Aorta (tissue), 5 donors: ENCODE measurements around the gene NRIP1. TPM values are rescaled to one million over a fixed set of nuclear protein-coding genes. Genes with fewer than 3 reads are reported as not detected.

ENCODE experiments used
- ATAC-seq: fragments of 200-7000 bp; cut with Tn5 transposase; one replicate; pipeline ENCODE4 v1.9.1; 2022; ENCODE audit warnings: moderate library complexity; ENCODE audit not compliant: low FRiP score
- DNase-seq, 2 donors: peaks; one replicate each; pipeline ENCODE4 v3.0.0-alpha.2; 2020
- H3K27ac ChIP-seq, 2 donors: one replicate each; pipeline ENCODE4 v1.5.1; 2013; ENCODE audit warnings: low read length in 2 of 2, mild to moderate bottlenecking in 2 of 2, moderate library complexity in 2 of 2, control low read depth in 1 of 2, inconsistent platforms in 1 of 2, low read depth in 1 of 2
- H3K27me3 ChIP-seq, 2 donors: one replicate each; pipeline ENCODE4 v1.6.1; 2013; ENCODE audit warnings: control low read depth in 1 of 2, low read length in 1 of 2, mild to moderate bottlenecking in 1 of 2, moderate library complexity in 1 of 2; ENCODE audit not compliant: insufficient read depth in 2 of 2, control insufficient read depth in 1 of 2
- H3K36me3 ChIP-seq, 2 donors: one replicate each; pipeline ENCODE4 v1.6.1; 2013; ENCODE audit warnings: control low read depth in 1 of 2, low read length in 1 of 2, mild to moderate bottlenecking in 1 of 2; ENCODE audit not compliant: insufficient read depth in 2 of 2, control insufficient read depth in 1 of 2
- H3K4me1 ChIP-seq, 2 donors: one replicate each; pipeline ENCODE4 v1.6.1; 2013; ENCODE audit warnings: low read length in 2 of 2, control low read depth in 1 of 2, mild to moderate bottlenecking in 1 of 2, moderate library complexity in 1 of 2; ENCODE audit not compliant: insufficient read depth in 2 of 2, control insufficient read depth in 1 of 2
- H3K4me3 ChIP-seq, 2 donors: one replicate each; pipeline ENCODE4 v1.5.1; 2013; ENCODE audit warnings: low read length in 2 of 2, control low read depth in 1 of 2, mild to moderate bottlenecking in 1 of 2
- H3K9me3 ChIP-seq: one replicate; pipeline ENCODE4 v1.6.1; 2013; ENCODE audit warnings: mild to moderate bottlenecking, low read length; ENCODE audit not compliant: control insufficient read depth
- WGBS, 2 donors: extraction: QIAGEN DNeasy Blood & Tissue Kit; methylation state at CpG; one replicate each; pipeline ENCODE4 v1.1.7; 2013; 5-methylcytosine and 5-hydroxymethylcytosine counted together
- intact Hi-C, 2 donors: fragments of 100-400 bp; cut with DNase I; formaldehyde crosslinking; loops; one replicate each; pipeline versions ENCODE4 v1.14.2 to v1.15.0; 2022
- polyA plus RNA-seq, 2 donors: library from polyadenylated mRNA; stranded (reverse); fragments of 200-250 nt; gene quantifications; one replicate each; pipeline ENCODE4 v1.2.3, GENCODE V29; 2013
- total RNA-seq, 2 donors: library from RNA; stranded (reverse); fragmentation: NEBNext Ultra II Directional; extraction: Animal tissue kit (Norgen Biotek cat#: 25700); gene quantifications; one replicate each; pipeline ENCODE4 v1.2.1, GENCODE V29; 2021
- donor health status: healthy with polysubstance abuse.
- donor health status: Bipolar disorder and iron deficiency.
- donor health status: DM: no; HTN: no; CAD: no.
- donor health status: DM: no; HTN: no; CAD: no.
- donor health status: DM: yes; HTN: yes; CAD: no.

Gene NRIP1
- total and polyA plus RNA-seq, 4 donors: 3.8 to 37.1 (median 16.6) TPM

GRCh38 chr21:15010645-15011044, 54.2 kb downstream of the NRIP1 start:
- peaks cover 3 to 5% of the 10 kb centered on the region in 2 donors for H3K4me1 ChIP-seq
- no peak for ATAC-seq

GRCh38 chr21:15009837-15010363, 54.9 kb downstream of the NRIP1 start:
- intact Hi-C loops: loop anchor here in 1 of 2 donors (10.0 kb wide), 1 partner anchor 1095 kb away; no protein-coding TSS in a partner anchor
- Histone ChIP-seq H3K4me1 (peaks cover 3 to 5% of the 10 kb centered on the region in 2 donors), H3K27ac (no peak overlapping the region), H3K27me3 (no peaks in the 10 kb centered on the region), H3K4me3 (no peak overlapping the region), H3K36me3 (peaks cover 0 to 2% of the 10 kb centered on the region in 2 donors), H3K9me3 (no peaks in the 10 kb centered on the region)
- ATAC-seq (no peak), DNase-seq (no peak)
- WGBS, 2 donors: 85 to 86% methylated on average over 3 of the region's 3 CpGs

More at GRCh38 chr21:15010645-15011044, 54.2 kb downstream of the NRIP1 start:
- no peak overlapping the region for H3K4me3 ChIP-seq
- 84 to 88% methylated on average over 4 of the region's 4 CpGs for WGBS, 2 donors
- DNase-seq: no peak
- H3K36me3 ChIP-seq: peaks cover 0 to 2% of the 10 kb centered on the region in 2 donors
- no peaks in the 10 kb centered on the region for H3K27me3 ChIP-seq
- intact Hi-C loops: no loop called here
- no peak overlapping the region for H3K27ac ChIP-seq
- H3K9me3 ChIP-seq: no peaks in the 10 kb centered on the region

GRCh38 chr21:15007716-15008296, 57.0 kb downstream of the NRIP1 start:
- ATAC-seq (no peak), DNase-seq (no peak)
- no peaks in the 10 kb centered on the region for H3K9me3 ChIP-seq
- peaks cover 0 to 2% of the 10 kb centered on the region in 2 donors for H3K36me3 ChIP-seq
- H3K4me3 ChIP-seq: no peak overlapping the region
- H3K27me3 ChIP-seq: no peaks in the 10 kb centered on the region
- no peak overlapping the region for H3K27ac ChIP-seq
- peaks cover 3 to 5% of the 10 kb centered on the region in 2 donors for H3K4me1 ChIP-seq
- 90 to 91% methylated on average over 11 of the region's 11 CpGs for WGBS, 2 donors
- intact Hi-C loops: loop anchor here in 1 of 2 donors (10.0 kb wide), 1 partner anchor 1097 kb away; no protein-coding TSS in a partner anchor

- Histone ChIP-seq H3K27me3 (no peaks in the 10 kb centered on the region), H3K4me3 (no peak overlapping the region), H3K9me3 (no peaks in the 10 kb centered on the region), H3K36me3 (peaks cover 0 to 2% of the 10 kb centered on the region in 2 donors), H3K27ac (no peak overlapping the region), H3K4me1 (peaks cover 5% of the 10 kb centered on the region in 2 donors)
- intact Hi-C loops: loop anchor here in 1 of 2 donors (10.0 kb wide), 1 partner anchor 1098 kb away; no protein-coding TSS in a partner anchor
- ATAC-seq: no peak
- 88 to 89% methylated on average over 2 of the region's 2 CpGs for WGBS, 2 donors
- DNase-seq: no peak
Measured at GRCh38 chr21:15006594-15007230, 58.1 kb downstream of the NRIP1 start.

- no peak for DNase-seq
- no peaks in the 10 kb centered on the region for H3K9me3 ChIP-seq
- H3K27me3 ChIP-seq: no peaks in the 10 kb centered on the region
- intact Hi-C loops: loop anchor here in 1 of 2 donors (10.0 kb wide), 1 partner anchor 1099 kb away; no protein-coding TSS in a partner anchor
- no peak overlapping the region for H3K27ac ChIP-seq
- H3K36me3 ChIP-seq: no peaks in the 10 kb centered on the region
- H3K4me3 ChIP-seq: no peak overlapping the region
- 73 to 76% methylated on average over 6 of the region's 6 CpGs for WGBS, 2 donors
- no peak for ATAC-seq
- H3K4me1 ChIP-seq: peaks cover 5 to 6% of the 10 kb centered on the region in 2 donors
Measured at GRCh38 chr21:15005391-15005790, 59.4 kb downstream of the NRIP1 start.

GRCh38 chr21:15004721-15005370, 60.0 kb downstream of the NRIP1 start:
- no peak for ATAC-seq
- no peak for DNase-seq
- H3K4me3 ChIP-seq: no peak overlapping the region
- peaks cover 5 to 6% of the 10 kb centered on the region in 2 donors for H3K4me1 ChIP-seq
- H3K27me3 ChIP-seq: no peaks in the 10 kb centered on the region
- H3K9me3 ChIP-seq: no peaks in the 10 kb centered on the region
- WGBS, 2 donors: 70 to 94% methylated on average over 2 of the region's 2 CpGs
- intact Hi-C loops: loop anchor here in 1 of 2 donors (10.0 kb wide), 1 partner anchor 1100 kb away; no protein-coding TSS in a partner anchor
- no peak overlapping the region for H3K27ac ChIP-seq
- H3K36me3 ChIP-seq: no peaks in the 10 kb centered on the region

- H3K4me1 ChIP-seq: peaks cover 5 to 6% of the 10 kb centered on the region in 2 donors
- 85 to 88% methylated on average over 6 of the region's 6 CpGs for WGBS, 2 donors
Measured at GRCh38 chr21:15003463-15004135, 61.2 kb downstream of the NRIP1 start.

More at GRCh38 chr21:15003463-15004135, 61.2 kb downstream of the NRIP1 start:
- H3K27me3 ChIP-seq: no peaks in the 10 kb centered on the region
- H3K27ac ChIP-seq: no peak overlapping the region
- H3K4me3 ChIP-seq: no peak overlapping the region
- no peak for ATAC-seq
- no peaks in the 10 kb centered on the region for H3K36me3 ChIP-seq
- H3K9me3 ChIP-seq: no peaks in the 10 kb centered on the region
- DNase-seq: no peak
- intact Hi-C loops: loop anchor here in 1 of 2 donors (10.0 kb wide), 1 partner anchor 1101 kb away; no protein-coding TSS in a partner anchor
